Muscle layer of duodenum (tissue), 2 donors: ENCODE measurements around the gene AMHR2.

Experiments
- H3K27ac ChIP-seq: one replicate; pipeline ENCODE4 v1.7.0; 2013; ENCODE audit warnings: mild to moderate bottlenecking, low read length
- H3K27me3 ChIP-seq: one replicate; pipeline ENCODE4 v1.7.0; 2013; ENCODE audit warnings: low read depth, mild to moderate bottlenecking, control low read depth, low read length
- H3K36me3 ChIP-seq, 2 donors: one replicate each; pipeline ENCODE4 v1.7.0; 2013; ENCODE audit warnings: low read length in 2 of 2, control low read depth in 1 of 2, mild to moderate bottlenecking in 1 of 2; ENCODE audit not compliant: insufficient read depth in 2 of 2, control insufficient read depth in 1 of 2
- H3K4me1 ChIP-seq, 2 donors: one replicate each; pipeline ENCODE4 v1.7.0; 2013; ENCODE audit warnings: low read length in 2 of 2, mild to moderate bottlenecking in 2 of 2, control low read depth in 1 of 2, moderate library complexity in 1 of 2; ENCODE audit not compliant: insufficient read depth in 2 of 2, control insufficient read depth in 1 of 2
- H3K4me3 ChIP-seq, 2 donors: one replicate each; pipeline ENCODE4 v1.7.0; 2013; ENCODE audit warnings: low read length in 2 of 2, low read depth in 1 of 2, mild to moderate bottlenecking in 1 of 2
- H3K9me3 ChIP-seq, 2 donors: one replicate each; pipeline ENCODE4 v1.7.0; 2013; ENCODE audit warnings: low read length in 2 of 2, control low read depth in 1 of 2, mild to moderate bottlenecking in 1 of 2; ENCODE audit not compliant: control insufficient read depth in 1 of 2
- donor health status: healthy.

Gene AMHR2

GRCh38 chr12:53456654-53457366 lies 33.2 kb downstream of the AMHR2 start:
- H3K9me3 ChIP-seq: no peaks in the 10 kb centered on the region
- H3K36me3 ChIP-seq: peaks cover 65 to 77% of the 10 kb centered on the region in 2 donors
- no peak overlapping the region for H3K27ac ChIP-seq
- H3K4me1 ChIP-seq: peaks cover 21 to 46% of the 10 kb centered on the region in 2 donors
- no peaks in the 10 kb centered on the region for H3K27me3 ChIP-seq
- H3K4me3 ChIP-seq: no peak overlapping the region

- Histone ChIP-seq H3K27me3 (no peaks in the 10 kb centered on the region), H3K4me1 (peaks cover 14 to 49% of the 10 kb centered on the region in 2 donors), H3K27ac (no peak overlapping the region), H3K4me3 (no peak overlapping the region), H3K9me3 (no peaks in the 10 kb centered on the region), H3K36me3 (peaks cover 86 to 99% of the 10 kb centered on the region in 2 donors)
Observed at GRCh38 chr12:53459097-53459496, 35.4 kb downstream of the AMHR2 start.

GRCh38 chr12:53461059-53461458 lies 37.4 kb downstream of the AMHR2 start:
- Histone ChIP-seq H3K36me3 (peaks cover 84 to 99% of the 10 kb centered on the region in 2 donors), H3K27ac (no peak overlapping the region), H3K9me3 (no peaks in the 10 kb centered on the region), H3K27me3 (no peaks in the 10 kb centered on the region), H3K4me1 (peaks cover 8 to 48% of the 10 kb centered on the region in 2 donors), H3K4me3 (no peak overlapping the region)

GRCh38 chr12:53461591-53461990 lies 37.9 kb downstream of the AMHR2 start:
- Histone ChIP-seq H3K27me3 (no peaks in the 10 kb centered on the region), H3K4me3 (no peak overlapping the region), H3K27ac (no peak overlapping the region), H3K4me1 (peaks cover 8 to 54% of the 10 kb centered on the region in 2 donors), H3K36me3 (peaks cover 85 to 99% of the 10 kb centered on the region in 2 donors), H3K9me3 (no peaks in the 10 kb centered on the region)

- Histone ChIP-seq H3K27me3 (no peaks in the 10 kb centered on the region), H3K4me1 (peaks cover 8 to 54% of the 10 kb centered on the region in 2 donors), H3K4me3 (no peak overlapping the region), H3K27ac (no peak overlapping the region), H3K36me3 (peaks cover 89 to 99% of the 10 kb centered on the region in 2 donors), H3K9me3 (no peaks in the 10 kb centered on the region)
Observed at GRCh38 chr12:53462935-53463334, 39.3 kb downstream of the AMHR2 start.

GRCh38 chr12:53463802-53464560 lies 40.3 kb downstream of the AMHR2 start:
- peaks cover 94 to 99% of the 10 kb centered on the region in 2 donors for H3K36me3 ChIP-seq
- peaks cover 8 to 54% of the 10 kb centered on the region in 2 donors for H3K4me1 ChIP-seq
- H3K27ac ChIP-seq: no peak overlapping the region
- H3K4me3 ChIP-seq: no peak overlapping the region
- H3K9me3 ChIP-seq: no peaks in the 10 kb centered on the region
- no peaks in the 10 kb centered on the region for H3K27me3 ChIP-seq

GRCh38 chr12:53464685-53465418 lies 41.2 kb downstream of the AMHR2 start:
- Histone ChIP-seq H3K9me3 (no peaks in the 10 kb centered on the region), H3K27ac (no peak overlapping the region), H3K4me3 (no peak overlapping the region), H3K4me1 (peaks cover 8 to 47% of the 10 kb centered on the region in 2 donors), H3K27me3 (no peaks in the 10 kb centered on the region), H3K36me3 (peaks cover 93 to 98% of the 10 kb centered on the region in 2 donors)

GRCh38 chr12:53465679-53466078 lies 42.0 kb downstream of the AMHR2 start:
- H3K27ac ChIP-seq: no peak overlapping the region
- no peaks in the 10 kb centered on the region for H3K9me3 ChIP-seq
- no peaks in the 10 kb centered on the region for H3K27me3 ChIP-seq
- peaks cover 8 to 39% of the 10 kb centered on the region in 2 donors for H3K4me1 ChIP-seq
- H3K4me3 ChIP-seq: no peak overlapping the region
- H3K36me3 ChIP-seq: peaks cover 89 to 98% of the 10 kb centered on the region in 2 donors

- Histone ChIP-seq H3K27ac (no peak overlapping the region), H3K36me3 (peaks cover 85 to 96% of the 10 kb centered on the region in 2 donors), H3K9me3 (no peaks in the 10 kb centered on the region), H3K4me1 (peaks cover 2 to 30% of the 10 kb centered on the region in 2 donors), H3K27me3 (no peaks in the 10 kb centered on the region), H3K4me3 (no peak overlapping the region)
Observed at GRCh38 chr12:53466640-53467039, 43.0 kb downstream of the AMHR2 start.

- H3K9me3 ChIP-seq: no peaks in the 10 kb centered on the region
- no peak overlapping the region for H3K27ac ChIP-seq
- peaks cover 1 to 30% of the 10 kb centered on the region in 2 donors for H3K4me1 ChIP-seq
- no peak overlapping the region for H3K4me3 ChIP-seq
- peaks cover 85 to 97% of the 10 kb centered on the region in 2 donors for H3K36me3 ChIP-seq
- no peaks in the 10 kb centered on the region for H3K27me3 ChIP-seq
Observed at GRCh38 chr12:53467082-53467481, 43.4 kb downstream of the AMHR2 start.

GRCh38 chr12:53467880-53468279 lies 44.2 kb downstream of the AMHR2 start:
- Histone ChIP-seq H3K27me3 (no peaks in the 10 kb centered on the region), H3K4me1 (peaks cover 3 to 30% of the 10 kb centered on the region in 2 donors), H3K36me3 (peaks cover 85 to 97% of the 10 kb centered on the region in 2 donors)

More at GRCh38 chr12:53467880-53468279, 44.2 kb downstream of the AMHR2 start:
- H3K27ac ChIP-seq: no peak overlapping the region
- no peaks in the 10 kb centered on the region for H3K9me3 ChIP-seq
- H3K4me3 ChIP-seq: no peak overlapping the region
